ENCODE data around the gene GPR31.

GPR31 gene

DNA sequence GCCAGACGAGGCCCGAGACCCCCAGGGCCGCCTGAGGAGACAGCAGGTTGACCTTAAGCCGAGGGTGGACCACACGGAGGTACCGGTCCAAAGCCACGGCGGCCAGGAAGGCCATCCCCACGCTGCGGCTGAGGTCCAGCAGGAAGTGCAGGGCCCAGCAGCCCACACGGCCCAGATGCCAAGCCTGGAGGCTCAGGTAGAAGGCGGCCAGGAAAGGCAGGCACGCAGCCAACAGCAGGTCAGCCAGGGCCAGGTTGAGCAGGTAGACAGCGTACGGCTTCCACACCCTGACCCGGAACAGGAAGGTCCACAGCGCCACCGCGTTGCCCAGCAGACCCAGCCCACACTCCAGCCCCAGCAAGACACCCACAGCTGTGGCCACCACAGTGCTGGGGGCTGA lies 366 bp downstream of the GPR31 start:
- Histone ChIP-seq H3K36me3 (replicated peaks) (no peaks in the 10 kb centered on the region), H3K27ac (no peak overlapping the region), H3K27me3 (replicated peaks) (no peaks in the 10 kb centered on the region), H3K4me3 (ENCODE audit: low read depth, low read length) (no peak overlapping the region)
- in situ Hi-C loops (cut with HindIII; ENCODE audit: low pct_ligation_motif_present, low sequenced_read_pairs): no loop called here
- no peak for DNase-seq
- TF ChIP-seq, protein P1, sequence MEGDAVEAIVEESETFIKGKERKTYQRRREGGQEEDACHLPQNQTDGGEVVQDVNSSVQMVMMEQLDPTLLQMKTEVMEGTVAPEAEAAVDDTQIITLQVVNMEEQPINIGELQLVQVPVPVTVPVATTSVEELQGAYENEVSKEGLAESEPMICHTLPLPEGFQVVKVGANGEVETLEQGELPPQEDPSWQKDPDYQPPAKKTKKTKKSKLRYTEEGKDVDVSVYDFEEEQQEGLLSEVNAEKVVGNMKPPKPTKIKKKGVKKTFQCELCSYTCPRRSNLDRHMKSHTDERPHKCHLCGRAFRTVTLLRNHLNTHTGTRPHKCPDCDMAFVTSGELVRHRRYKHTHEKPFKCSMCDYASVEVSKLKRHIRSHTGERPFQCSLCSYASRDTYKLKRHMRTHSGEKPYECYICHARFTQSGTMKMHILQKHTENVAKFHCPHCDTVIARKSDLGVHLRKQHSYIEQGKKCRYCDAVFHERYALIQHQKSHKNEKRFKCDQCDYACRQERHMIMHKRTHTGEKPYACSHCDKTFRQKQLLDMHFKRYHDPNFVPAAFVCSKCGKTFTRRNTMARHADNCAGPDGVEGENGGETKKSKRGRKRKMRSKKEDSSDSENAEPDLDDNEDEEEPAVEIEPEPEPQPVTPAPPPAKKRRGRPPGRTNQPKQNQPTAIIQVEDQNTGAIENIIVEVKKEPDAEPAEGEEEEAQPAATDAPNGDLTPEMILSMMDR (IDR thresholded peaks at IDR 0.05; ENCODE audit: low read depth, low read length, missing control alignments): no peak

- Histone ChIP-seq H3K36me3 (replicated peaks) (no peaks in the 10 kb centered on the region), H3K4me3 (ENCODE audit: low read depth, low read length) (no peak overlapping the region), H3K27ac (no peak overlapping the region), H3K27me3 (replicated peaks) (no peaks in the 10 kb centered on the region)
- in situ Hi-C loops (cut with HindIII; ENCODE audit: low pct_ligation_motif_present, low sequenced_read_pairs): no loop called here
- TF ChIP-seq, protein P1 (IDR thresholded peaks at IDR 0.05; ENCODE audit: low read depth, low read length, missing control alignments): no peak
- DNase-seq: no peak
These were observed 2.9 kb downstream of the GPR31 start for GRCh38 chr6:167154895-167155294.

- no peak for DNase-seq
- Histone ChIP-seq H3K36me3 (replicated peaks) (no peaks in the 10 kb centered on the region), H3K27ac (no peak overlapping the region), H3K27me3 (replicated peaks) (no peaks in the 10 kb centered on the region), H3K4me3 (ENCODE audit: low read depth, low read length) (no peak overlapping the region)
- in situ Hi-C loops (cut with HindIII; ENCODE audit: low pct_ligation_motif_present, low sequenced_read_pairs): no loop called here
- TF ChIP-seq, protein P1 (IDR thresholded peaks at IDR 0.05; ENCODE audit: low read depth, low read length, missing control alignments): no peak
These were observed 3.5 kb downstream of the GPR31 start for GRCh38 chr6:167154291-167154690.

DNA sequence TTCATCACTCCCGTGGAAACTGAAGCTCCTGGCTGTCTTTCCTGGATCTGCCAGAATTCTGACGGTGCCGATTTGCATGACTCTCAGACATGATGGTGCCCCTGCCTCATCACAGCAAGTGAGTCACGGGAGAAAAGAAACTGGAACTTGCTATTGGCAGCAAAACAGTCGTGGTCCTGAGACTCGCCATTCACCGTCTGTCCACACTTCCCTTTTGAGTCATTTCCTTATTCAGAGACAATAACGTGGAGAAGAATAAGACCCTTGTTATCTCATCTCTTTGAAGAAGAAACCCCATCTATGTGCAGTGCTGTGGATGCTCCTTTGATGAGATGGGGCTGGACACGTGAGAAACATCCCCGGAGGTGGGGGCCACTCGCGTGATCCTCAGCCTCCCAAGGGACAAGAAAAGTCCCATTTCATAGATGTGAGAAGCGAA lies 4.2 kb downstream of the GPR31 start:
- Histone ChIP-seq H3K27ac (no peak overlapping the region), H3K36me3 (replicated peaks) (no peaks in the 10 kb centered on the region), H3K4me3 (ENCODE audit: low read depth, low read length) (peak overlapping the region; percentile 22), H3K27me3 (replicated peaks) (no peaks in the 10 kb centered on the region)
- TF ChIP-seq, protein P1 (IDR thresholded peaks at IDR 0.05; ENCODE audit: low read depth, low read length, missing control alignments): no peak
- DNase-seq: peak; percentile 12
- in situ Hi-C loops (cut with HindIII; ENCODE audit: low pct_ligation_motif_present, low sequenced_read_pairs): no loop called here

DNA sequence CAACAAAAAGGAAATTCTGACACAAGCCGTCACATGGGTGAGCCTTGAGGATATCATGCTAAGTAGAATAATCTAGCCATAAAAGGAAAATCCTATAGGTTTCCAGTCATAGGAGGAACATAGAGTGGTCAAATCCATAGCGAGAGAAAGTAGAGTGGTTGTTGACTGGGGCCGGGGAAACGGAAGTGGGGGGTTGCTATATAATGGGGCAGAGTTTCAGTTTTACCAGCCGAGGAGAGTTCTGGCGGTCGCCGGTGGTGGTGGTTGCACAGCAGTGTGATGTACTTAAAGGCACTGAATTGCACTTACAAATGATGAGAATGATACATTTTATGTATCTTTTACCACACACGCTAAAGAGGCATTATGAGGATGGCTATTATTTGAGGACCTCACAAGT lies 4.9 kb downstream of the GPR31 start:
- Histone ChIP-seq H3K27me3 (replicated peaks) (no peaks in the 10 kb centered on the region), H3K27ac (no peak overlapping the region), H3K36me3 (replicated peaks) (no peaks in the 10 kb centered on the region), H3K4me3 (ENCODE audit: low read depth, low read length) (no peak overlapping the region)
- no peak for DNase-seq
- in situ Hi-C loops (cut with HindIII; ENCODE audit: low pct_ligation_motif_present, low sequenced_read_pairs): no loop called here
- TF ChIP-seq, protein P1 (IDR thresholded peaks at IDR 0.05; ENCODE audit: low read depth, low read length, missing control alignments): no peak

- Histone ChIP-seq H3K36me3 (replicated peaks) (no peaks in the 10 kb centered on the region), H3K4me3 (ENCODE audit: low read depth, low read length) (no peak overlapping the region), H3K27ac (no peak overlapping the region), H3K27me3 (replicated peaks) (no peaks in the 10 kb centered on the region)
- in situ Hi-C loops (cut with HindIII; ENCODE audit: low pct_ligation_motif_present, low sequenced_read_pairs): no loop called here
- TF ChIP-seq, protein P1 (IDR thresholded peaks at IDR 0.05; ENCODE audit: low read depth, low read length, missing control alignments): no peak
- no peak for DNase-seq
These were observed 6.1 kb downstream of the GPR31 start for GRCh38 chr6:167151648-167152047.
